GM19328 (cell line): Measurements from ENCODE around the gene TEPSIN.

Experiments
- ATAC-seq: cut with Tn5 transposase; IDR thresholded peaks from one replicate; pipeline ENCODE4 v1.9.1; 2021; ENCODE audit warnings: mild to moderate bottlenecking, moderate library complexity; ENCODE audit not compliant: unreplicated experiment

TEPSIN gene

GRCh38 chr17:81250286-81251093 lies 11.6 kb upstream of the TEPSIN start:
- ATAC-seq: no peak

- ATAC-seq: no peak
Measured at GRCh38 chr17:81249223-81250040, 10.6 kb upstream of the TEPSIN start.

GRCh38 chr17:81248649-81249048 lies 9.8 kb upstream of the TEPSIN start:
- ATAC-seq: no peak

GRCh38 chr17:81247339-81247990 lies 8.6 kb upstream of the TEPSIN start:
- ATAC-seq: no peak

GRCh38 chr17:81246679-81247338 lies 8.0 kb upstream of the TEPSIN start:
- no peak for ATAC-seq

GRCh38 chr17:81246343-81246670 lies 7.5 kb upstream of the TEPSIN start:
- ATAC-seq: no peak

- no peak for ATAC-seq
Measured at GRCh38 chr17:81245665-81246342, 6.9 kb upstream of the TEPSIN start.

GRCh38 chr17:81245024-81245664 lies 6.3 kb upstream of the TEPSIN start:
- ATAC-seq: no peak

GRCh38 chr17:81244358-81245023 lies 5.6 kb upstream of the TEPSIN start:
- no peak for ATAC-seq

- no peak for ATAC-seq
Measured at GRCh38 chr17:81243333-81243664, 4.4 kb upstream of the TEPSIN start.

GRCh38 chr17:81242421-81243332 lies 3.8 kb upstream of the TEPSIN start:
- no peak for ATAC-seq

GRCh38 chr17:81241648-81242420 lies 3.0 kb upstream of the TEPSIN start:
- no peak for ATAC-seq

GRCh38 chr17:81241203-81241602 lies 2.3 kb upstream of the TEPSIN start:
- ATAC-seq: no peak

- ATAC-seq: no peak
Measured at GRCh38 chr17:81240761-81241160, 1.9 kb upstream of the TEPSIN start.

- ATAC-seq: no peak
Measured at GRCh38 chr17:81239714-81240555, 1.1 kb upstream of the TEPSIN start.

GRCh38 chr17:81238490-81238814 lies 403 bp downstream of the TEPSIN start:
- ATAC-seq: no peak
